Fibroblast of the aortic adventitia (primary cell): ENCODE data around the gene SRPK2. TPM values are rescaled to one million over a fixed set of nuclear protein-coding genes. Genes with fewer than 3 reads are reported as not detected.

ENCODE experiments used
- DNase-seq: peaks from one replicate; pipeline ENCODE4 v3.0.0-alpha.2; 2010; ENCODE audit warnings: low read depth
- H3K4me3 ChIP-seq: 2 replicates; pipeline ENCODE4 v1.5.1; 2011; ENCODE audit warnings: low read depth, mild to moderate bottlenecking, control low read depth, low read length, moderate library complexity
- total RNA-seq: library from RNA; depleted of rRNA; stranded (reverse); fragments of >200 nt; gene quantifications from 2 replicates; pipeline ENCODE4 v1.2.3, GENCODE V29; 2012; ENCODE audit warnings: low replicate concordance
- TF ChIP-seq, protein P1 (sequence below): IDR thresholded peaks from 2 replicates; pipeline ENCODE4 v1.5.1; 2011; ENCODE audit warnings: mild to moderate bottlenecking, low read length, control low read depth, inconsistent platforms; ENCODE audit not compliant: insufficient read depth

SRPK2 gene
- total RNA-seq, 1 donor, result 50.8 TPM

DNA sequence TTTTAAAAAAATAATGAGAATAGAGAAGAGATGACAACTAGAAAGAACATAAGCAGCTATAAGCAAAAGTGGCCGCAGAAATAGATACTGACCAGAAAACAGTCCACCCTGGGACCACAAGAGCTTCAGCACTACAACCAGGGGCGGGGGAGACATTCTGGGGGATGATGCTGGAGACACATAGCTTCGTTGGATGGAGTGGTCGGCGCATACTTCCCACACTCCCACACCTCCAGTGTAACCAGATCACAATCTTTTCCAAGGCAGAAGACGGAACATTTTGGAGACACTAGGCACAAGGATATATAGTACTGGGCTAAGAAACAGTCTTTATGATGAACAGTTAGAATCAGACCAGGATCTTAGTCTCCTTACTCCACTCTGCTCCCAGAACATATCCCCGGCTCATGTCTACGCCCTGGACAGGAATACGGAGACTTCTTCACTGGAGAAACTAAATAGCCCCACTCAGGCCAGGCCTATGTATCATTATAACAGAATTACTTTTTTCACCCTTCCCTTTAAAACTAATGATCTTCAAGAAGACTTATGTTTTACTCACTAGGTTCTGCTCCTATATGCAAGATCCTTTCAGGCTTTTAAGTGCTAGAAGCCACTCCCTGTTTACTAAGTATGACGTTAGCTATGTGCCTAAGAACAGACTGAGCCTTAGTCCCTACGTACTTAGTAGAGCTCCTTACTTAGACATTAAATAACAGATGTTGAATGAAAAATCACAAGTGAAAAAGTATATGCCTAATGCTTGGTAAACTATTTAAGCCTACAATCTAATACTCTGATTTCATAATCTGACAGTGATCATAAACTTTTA lies 169.6 kb downstream of the SRPK2 start:
- TF ChIP-seq, protein P1, sequence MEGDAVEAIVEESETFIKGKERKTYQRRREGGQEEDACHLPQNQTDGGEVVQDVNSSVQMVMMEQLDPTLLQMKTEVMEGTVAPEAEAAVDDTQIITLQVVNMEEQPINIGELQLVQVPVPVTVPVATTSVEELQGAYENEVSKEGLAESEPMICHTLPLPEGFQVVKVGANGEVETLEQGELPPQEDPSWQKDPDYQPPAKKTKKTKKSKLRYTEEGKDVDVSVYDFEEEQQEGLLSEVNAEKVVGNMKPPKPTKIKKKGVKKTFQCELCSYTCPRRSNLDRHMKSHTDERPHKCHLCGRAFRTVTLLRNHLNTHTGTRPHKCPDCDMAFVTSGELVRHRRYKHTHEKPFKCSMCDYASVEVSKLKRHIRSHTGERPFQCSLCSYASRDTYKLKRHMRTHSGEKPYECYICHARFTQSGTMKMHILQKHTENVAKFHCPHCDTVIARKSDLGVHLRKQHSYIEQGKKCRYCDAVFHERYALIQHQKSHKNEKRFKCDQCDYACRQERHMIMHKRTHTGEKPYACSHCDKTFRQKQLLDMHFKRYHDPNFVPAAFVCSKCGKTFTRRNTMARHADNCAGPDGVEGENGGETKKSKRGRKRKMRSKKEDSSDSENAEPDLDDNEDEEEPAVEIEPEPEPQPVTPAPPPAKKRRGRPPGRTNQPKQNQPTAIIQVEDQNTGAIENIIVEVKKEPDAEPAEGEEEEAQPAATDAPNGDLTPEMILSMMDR, result no peak
- no peak overlapping the region for H3K4me3 ChIP-seq
- peak; percentile 43 for DNase-seq

DNA sequence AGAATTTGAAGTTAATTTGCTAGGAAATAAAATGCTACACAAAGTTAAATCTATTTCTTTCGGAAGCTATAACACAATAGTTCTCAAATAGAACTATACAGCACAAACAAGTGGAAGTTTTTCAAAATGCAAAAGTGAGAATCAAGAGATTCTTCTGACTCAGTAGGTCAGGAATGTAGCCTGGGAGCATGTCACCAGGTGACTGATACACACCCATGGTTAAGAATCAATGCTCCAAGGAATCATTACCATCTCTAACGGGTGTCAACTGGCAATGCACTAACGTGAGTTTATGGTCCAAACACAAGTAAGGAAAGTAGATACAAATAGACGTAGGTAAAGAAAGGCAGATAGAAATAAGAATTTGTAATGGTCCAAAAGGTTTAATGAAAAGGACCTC lies 170.5 kb downstream of the SRPK2 start:
- H3K4me3 ChIP-seq, result no peak overlapping the region
- TF ChIP-seq, protein P1, result no peak
- DNase-seq, result no peak

DNA sequence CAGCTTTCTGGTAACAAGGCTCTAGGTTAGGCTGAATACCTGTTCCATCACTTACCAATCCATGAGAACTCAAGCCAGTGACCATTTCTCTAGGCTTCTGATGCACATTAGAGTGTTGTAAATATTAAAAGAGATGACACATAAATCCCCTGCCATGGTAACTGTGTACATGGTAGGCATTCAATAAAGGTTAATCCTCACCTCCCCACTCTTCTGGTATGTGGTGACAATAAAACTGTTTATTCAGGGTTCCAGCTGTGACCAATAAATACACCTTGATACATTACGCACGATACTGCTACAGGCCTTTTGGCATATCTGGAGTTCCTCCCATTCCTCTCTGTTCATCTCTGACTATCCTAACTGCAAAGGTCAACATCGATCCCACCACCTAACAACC lies 171.9 kb downstream of the SRPK2 start:
- no peak for DNase-seq
- TF ChIP-seq, protein P1, result no peak
- H3K4me3 ChIP-seq, result no peak overlapping the region

DNA sequence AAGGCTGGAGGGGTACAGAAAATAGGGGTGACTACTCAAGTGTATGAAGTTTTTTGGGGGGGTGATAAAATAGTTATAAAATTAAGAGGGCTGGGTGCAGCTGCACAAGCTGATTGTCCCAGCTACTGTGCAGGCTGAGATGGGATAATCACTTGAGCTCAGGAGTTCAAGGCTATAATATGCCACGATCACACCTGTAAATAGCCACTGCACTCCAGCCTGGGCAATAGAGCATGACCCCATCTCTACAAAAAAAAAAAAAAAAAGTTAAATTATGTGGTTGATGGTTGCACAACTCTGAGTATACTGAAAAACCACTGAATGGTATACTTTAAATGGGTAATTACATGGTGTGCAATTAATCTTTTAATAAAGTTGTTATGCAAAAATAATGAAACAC lies 172.9 kb downstream of the SRPK2 start:
- H3K4me3 ChIP-seq, result no peak overlapping the region
- TF ChIP-seq, protein P1, result no peak

DNA sequence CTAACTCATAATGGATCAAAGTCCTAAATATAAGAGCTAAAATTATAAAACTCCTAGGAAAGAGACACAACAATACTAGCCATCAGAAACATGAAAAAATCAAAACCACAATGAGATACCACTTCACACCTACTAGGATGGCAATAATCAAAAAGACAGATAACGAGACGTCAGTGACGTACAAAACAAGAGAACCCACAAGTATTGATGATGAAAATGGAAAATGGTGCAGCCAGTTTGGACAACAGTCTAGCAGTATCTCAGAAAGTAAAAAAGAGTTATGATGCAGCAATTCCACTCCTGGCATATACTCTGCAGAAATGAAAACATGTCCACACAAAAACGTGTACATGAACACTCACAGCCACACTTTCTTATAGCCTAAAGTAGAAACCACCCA lies 173.5 kb downstream of the SRPK2 start:
- TF ChIP-seq, protein P1, result no peak
- H3K4me3 ChIP-seq, result no peak overlapping the region
- no peak for DNase-seq

More for the DNA sequence above, 172.9 kb downstream of the SRPK2 start:
- no peak for DNase-seq

DNA sequence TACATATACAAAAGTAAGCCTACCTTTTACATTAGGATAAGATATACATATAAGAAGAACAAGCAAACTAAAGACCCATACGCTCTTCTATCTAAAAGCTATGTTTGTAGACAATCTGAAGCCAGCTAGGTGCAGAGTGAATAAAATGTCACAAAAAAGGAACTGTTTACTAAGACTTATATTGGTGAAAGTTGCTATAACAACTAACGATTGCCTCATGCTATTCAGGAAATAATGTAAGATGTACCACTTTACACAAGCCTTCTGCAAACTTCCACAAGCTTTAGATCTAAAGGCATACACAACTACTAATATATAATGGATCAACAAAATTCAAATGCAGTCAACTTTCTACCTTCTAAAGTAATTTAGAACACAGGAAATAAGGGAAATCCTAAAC lies 175.1 kb downstream of the SRPK2 start:
- no peak overlapping the region for H3K4me3 ChIP-seq
- DNase-seq, result no peak
- TF ChIP-seq, protein P1, result no peak
